Parathyroid adenoma (tissue), 2 donors: ENCODE results near the gene SRGAP2C.
"Not testable (repeated sequence)": the region's sequence is repeated elsewhere in the genome, so short reads cannot be mapped to it uniquely, and the experiment has no call there.

ENCODE experiments used
- H2AFZ ChIP-seq: fragments of 300-600 bp; sonication (generic); one replicate; pipeline ENCODE4 v1.7.0; 2017; ENCODE audit warnings: antibody characterized with exemption, mild to moderate bottlenecking
- H3K27ac ChIP-seq: fragments of 300-600 bp; sonication (generic); one replicate; pipeline ENCODE4 v1.7.0; 2017
- H3K27me3 ChIP-seq: fragments of 300-600 bp; sonication (generic); one replicate; pipeline ENCODE4 v1.7.0; 2017; ENCODE audit warnings: low read length; ENCODE audit not compliant: control insufficient read depth, insufficient read depth
- H3K36me3 ChIP-seq: fragments of 300-600 bp; sonication (generic); one replicate; pipeline ENCODE4 v1.7.0; 2017; ENCODE audit warnings: low read length; ENCODE audit not compliant: control insufficient read depth, insufficient read depth
- H3K4me1 ChIP-seq: fragments of 300-600 bp; sonication (generic); one replicate; pipeline ENCODE4 v1.7.0; 2017; ENCODE audit warnings: control low read depth
- H3K4me2 ChIP-seq: fragments of 300-600 bp; sonication (generic); one replicate; pipeline ENCODE4 v1.7.0; 2017; ENCODE audit warnings: low read length
- H3K4me3 ChIP-seq: fragments of 300-600 bp; sonication (generic); one replicate; pipeline ENCODE4 v1.7.0; 2017; ENCODE audit warnings: low read depth, low read length
- H3K79me2 ChIP-seq: fragments of 300-600 bp; sonication (generic); one replicate; pipeline ENCODE4 v1.7.0; 2017; ENCODE audit warnings: control low read depth
- H3K9ac ChIP-seq: fragments of 300-600 bp; sonication (generic); one replicate; pipeline ENCODE4 v1.7.0; 2017; ENCODE audit warnings: mild to moderate bottlenecking
- H3K9me3 ChIP-seq: fragments of 300-600 bp; sonication (generic); one replicate; pipeline ENCODE4 v1.7.0; 2017; ENCODE audit warnings: low read length; ENCODE audit not compliant: control insufficient read depth
- donor health status: primary hyperparathyroidism.

Gene SRGAP2C

DNA sequence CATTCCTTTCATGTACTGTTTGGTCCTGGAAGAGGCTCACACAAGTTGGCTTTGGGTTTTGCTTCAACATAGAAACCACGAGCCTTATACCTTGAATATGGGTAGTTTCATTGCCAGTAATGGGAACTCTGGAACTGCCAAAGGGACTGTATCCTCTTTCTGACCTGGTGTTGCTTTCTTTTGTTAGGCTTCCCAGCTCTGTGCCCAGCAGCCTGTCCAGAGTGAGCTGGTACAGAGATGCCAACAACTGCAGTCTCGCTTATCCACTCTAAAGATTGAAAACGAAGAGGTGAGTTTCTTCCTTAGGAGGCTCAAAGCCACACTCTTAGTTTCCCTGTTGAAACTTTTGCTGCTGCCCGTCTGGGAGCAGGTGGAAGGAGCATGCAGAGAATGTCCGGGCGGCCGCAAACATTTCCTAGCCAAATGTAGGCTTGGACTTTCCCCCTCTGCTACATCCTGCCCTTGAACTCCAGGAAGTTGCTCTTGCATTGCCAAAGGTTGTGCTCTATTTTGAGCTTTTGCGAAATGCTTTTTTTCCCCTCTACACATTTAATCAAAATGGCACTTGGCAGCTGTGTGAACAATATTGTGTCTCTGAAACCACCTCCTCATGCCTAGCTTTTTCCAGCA, 201.7 kb downstream of the SRGAP2C start:
- not testable (repeated sequence) for H3K9me3 ChIP-seq, H3K27ac ChIP-seq, H3K4me3 ChIP-seq, H2AFZ ChIP-seq, H3K36me3 ChIP-seq, H3K4me1 ChIP-seq, H3K79me2 ChIP-seq, H3K4me2 ChIP-seq, H3K27me3 ChIP-seq, H3K9ac ChIP-seq

DNA sequence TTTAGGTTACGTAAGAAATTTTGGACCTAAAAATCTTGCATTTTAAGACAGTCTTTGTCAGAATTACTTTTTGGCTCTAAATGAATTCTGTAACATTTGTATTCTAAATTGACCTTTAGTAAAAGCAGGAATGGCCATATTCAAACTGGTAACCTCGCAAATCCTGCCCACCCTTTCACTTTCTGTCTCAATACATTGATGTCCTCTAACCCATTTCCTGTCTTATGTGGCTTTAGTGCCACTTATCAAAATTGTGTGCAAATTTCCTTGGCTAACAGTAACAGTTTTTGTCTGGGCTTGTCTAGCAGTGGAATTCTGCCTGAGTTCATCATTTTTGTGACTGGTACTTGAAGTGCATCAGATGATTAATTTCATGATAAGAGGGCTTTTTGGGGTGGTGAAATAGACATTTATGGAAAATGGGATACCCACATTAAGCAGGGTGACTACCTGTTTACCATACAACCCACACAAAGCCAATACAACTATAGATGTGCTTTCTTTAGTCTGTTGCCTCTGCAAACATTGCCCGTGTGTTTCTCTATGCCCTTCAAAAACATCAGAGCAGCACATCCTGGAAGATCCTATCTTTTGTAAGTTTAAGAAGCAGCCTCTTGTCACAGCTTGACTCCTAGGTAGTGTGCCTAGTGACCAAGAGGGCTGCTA, 205.3 kb downstream of the SRGAP2C start:
- H3K9me3 ChIP-seq, H3K27me3 ChIP-seq, H3K4me2 ChIP-seq: not testable (repeated sequence)

DNA sequence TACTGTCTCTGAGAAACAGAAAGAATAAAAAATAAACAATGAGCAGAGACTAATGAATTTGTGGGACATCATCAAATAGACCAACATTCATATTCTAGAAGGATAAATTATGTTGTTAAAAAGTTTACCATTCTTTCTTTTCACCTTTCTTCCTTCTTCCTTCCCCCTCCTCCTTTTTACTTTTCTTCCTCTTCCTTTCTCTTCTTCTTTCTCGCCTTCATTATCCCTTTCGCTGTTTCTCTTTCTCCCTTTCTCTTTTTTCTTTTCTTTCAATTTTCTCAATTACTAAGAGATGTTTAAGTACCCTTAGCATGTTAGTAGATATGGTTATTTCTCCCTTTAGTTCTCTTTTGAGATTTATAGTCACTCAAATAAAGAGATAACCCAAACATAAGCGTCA, 207.4 kb downstream of the SRGAP2C start:
- not testable (repeated sequence) for H2AFZ ChIP-seq, H3K4me1 ChIP-seq, H3K4me3 ChIP-seq, H3K27ac ChIP-seq, H3K79me2 ChIP-seq, H3K27me3 ChIP-seq, H3K36me3 ChIP-seq, H3K9me3 ChIP-seq, H3K4me2 ChIP-seq, H3K9ac ChIP-seq

More for the DNA sequence above, 205.3 kb downstream of the SRGAP2C start:
- not testable (repeated sequence) for H2AFZ ChIP-seq, H3K4me3 ChIP-seq, H3K4me1 ChIP-seq, H3K79me2 ChIP-seq, H3K27ac ChIP-seq, H3K36me3 ChIP-seq, H3K9ac ChIP-seq

DNA sequence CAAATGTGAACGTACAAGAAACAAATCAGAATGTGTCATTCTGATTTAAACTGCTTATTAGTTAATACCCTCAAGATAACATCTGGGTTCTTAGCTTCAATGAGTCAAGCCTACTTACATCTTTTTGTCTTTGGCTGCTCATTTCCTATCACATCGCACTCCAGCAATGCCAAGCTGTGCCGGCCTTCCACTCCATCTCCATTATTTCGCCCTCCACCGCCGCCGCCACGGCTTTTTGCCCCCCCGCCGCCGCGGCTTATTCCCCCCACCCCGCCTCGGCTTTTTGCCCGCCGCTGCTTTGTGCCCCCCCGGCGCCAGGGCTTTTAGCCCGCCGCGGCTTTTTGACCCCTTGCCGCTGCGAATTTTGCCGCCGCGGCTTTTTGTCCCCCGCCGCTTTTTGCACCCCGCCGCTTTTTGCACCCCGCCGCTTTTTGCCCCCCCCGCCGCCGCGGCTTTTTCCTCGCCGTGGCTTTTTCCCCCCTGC, 211.0 kb downstream of the SRGAP2C start:
- not testable (repeated sequence) for H3K27ac ChIP-seq, H3K36me3 ChIP-seq, H3K79me2 ChIP-seq, H3K9me3 ChIP-seq, H3K4me1 ChIP-seq, H3K27me3 ChIP-seq, H3K4me3 ChIP-seq, H2AFZ ChIP-seq, H3K9ac ChIP-seq
- peak overlapping the region; percentile 38 for H3K4me2 ChIP-seq

DNA sequence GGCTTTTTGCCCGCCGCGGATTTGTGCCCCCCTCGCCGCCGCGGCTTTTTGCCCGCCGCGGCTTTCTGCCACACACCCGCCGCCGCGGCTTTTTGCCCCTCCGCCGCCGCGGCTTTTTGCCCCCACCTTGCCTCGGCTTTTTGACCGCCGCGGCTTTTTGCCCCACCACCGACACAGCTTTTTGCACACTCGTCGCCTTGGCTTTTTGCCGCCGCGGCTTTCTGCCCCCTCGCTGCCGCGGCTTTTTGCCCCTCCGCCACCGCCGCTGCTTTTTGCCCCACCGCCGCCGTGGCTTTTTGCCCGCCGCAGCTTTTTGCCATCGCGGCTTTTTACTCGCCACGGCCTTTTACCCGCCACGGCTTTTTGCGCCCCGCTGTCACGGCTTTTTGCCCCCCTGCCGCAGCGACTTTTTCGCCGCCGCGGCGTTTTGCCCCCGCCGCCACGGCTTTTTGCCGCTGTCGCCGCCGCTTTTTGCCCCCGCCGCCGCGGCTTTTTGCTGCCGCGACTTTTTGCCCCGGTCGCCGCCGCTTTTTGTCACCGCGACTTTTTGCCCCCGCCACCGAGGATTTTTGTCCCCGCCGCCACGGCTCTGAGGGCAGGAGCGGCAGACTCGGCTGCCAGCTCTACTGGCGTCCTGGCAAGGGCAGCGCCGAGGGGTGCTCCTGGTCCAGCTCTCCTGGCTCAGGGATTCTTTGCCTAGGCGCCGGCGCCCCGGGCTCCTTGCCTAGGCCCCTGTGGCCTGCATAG, 211.7 kb downstream of the SRGAP2C start:
- Histone ChIP-seq H3K4me2 (peak overlapping the region; percentile 65), H2AFZ (peak overlapping the region; percentile 70), H3K4me3 (peak overlapping the region; percentile 59)
- not testable (repeated sequence) for H3K9ac ChIP-seq, H3K27me3 ChIP-seq, H3K79me2 ChIP-seq, H3K27ac ChIP-seq, H3K4me1 ChIP-seq, H3K36me3 ChIP-seq, H3K9me3 ChIP-seq

DNA sequence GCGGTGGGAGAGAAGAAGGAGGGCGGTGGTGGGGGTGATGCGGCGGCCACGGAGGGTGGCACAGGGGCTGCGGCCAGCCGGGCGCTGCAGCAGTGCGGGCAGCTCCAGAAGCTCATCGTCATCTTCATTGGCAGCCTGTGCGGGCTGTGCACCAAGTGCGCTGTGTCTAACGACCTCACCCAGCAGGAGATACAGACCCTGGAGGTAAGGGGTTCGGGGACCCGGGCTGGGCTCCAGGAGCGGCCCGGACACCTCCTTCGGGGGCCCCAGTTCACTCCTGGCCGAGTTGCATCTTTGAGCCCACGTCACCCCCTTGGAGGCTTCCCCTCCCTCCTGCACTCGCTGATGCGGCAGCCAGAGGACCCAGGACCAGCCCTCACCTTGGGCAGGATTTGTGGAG, 212.3 kb downstream of the SRGAP2C start:
- peak overlapping the region; percentile 70 for H2AFZ ChIP-seq
- H3K9ac ChIP-seq, H3K27ac ChIP-seq, H3K9me3 ChIP-seq, H3K36me3 ChIP-seq, H3K27me3 ChIP-seq, H3K4me3 ChIP-seq, H3K4me1 ChIP-seq, H3K79me2 ChIP-seq: not testable (repeated sequence)
- peak overlapping the region; percentile 65 for H3K4me2 ChIP-seq

DNA sequence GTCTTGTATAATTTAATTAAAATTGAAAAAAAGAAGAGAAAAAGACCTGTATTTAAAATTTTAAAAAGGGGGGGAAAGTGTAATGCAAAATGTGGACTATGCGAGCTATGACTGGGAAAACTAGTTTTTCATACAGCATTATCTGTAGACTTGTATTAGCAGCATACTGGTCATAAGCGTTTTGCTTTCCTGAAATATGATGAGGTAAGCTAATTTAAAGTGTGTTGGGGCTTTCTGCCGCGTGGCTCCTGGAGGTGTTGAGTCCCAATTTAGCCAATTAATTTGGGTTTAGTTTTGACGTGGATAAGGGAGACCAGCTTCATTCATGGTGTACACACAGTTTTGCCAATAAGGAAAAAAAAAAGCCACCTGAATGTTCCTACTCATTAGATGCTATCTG, 214.4 kb downstream of the SRGAP2C start:
- H3K9me3 ChIP-seq, H2AFZ ChIP-seq, H3K4me2 ChIP-seq, H3K27me3 ChIP-seq, H3K27ac ChIP-seq, H3K36me3 ChIP-seq, H3K4me1 ChIP-seq, H3K79me2 ChIP-seq, H3K9ac ChIP-seq, H3K4me3 ChIP-seq: not testable (repeated sequence)

DNA sequence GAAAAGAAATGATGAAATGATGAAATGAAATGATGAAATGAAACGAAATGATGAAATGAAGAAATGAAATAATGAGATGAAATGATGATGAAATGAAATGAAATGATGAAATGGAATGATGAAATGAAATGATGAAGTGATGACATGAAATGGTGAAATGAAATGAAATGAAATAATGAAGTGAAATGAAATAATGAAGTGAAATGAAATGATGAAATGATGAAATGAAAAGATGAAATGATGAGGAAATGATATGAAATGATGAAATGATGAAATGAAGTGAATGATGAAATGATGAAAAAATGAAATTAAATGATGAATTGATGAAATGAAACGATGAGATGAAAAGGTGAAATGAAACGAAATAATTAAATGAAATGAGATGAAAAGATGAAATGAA, 215.3 kb downstream of the SRGAP2C start:
- H3K9ac ChIP-seq, H3K4me2 ChIP-seq, H3K27me3 ChIP-seq, H3K79me2 ChIP-seq, H3K4me1 ChIP-seq, H3K4me3 ChIP-seq, H3K36me3 ChIP-seq, H2AFZ ChIP-seq, H3K27ac ChIP-seq, H3K9me3 ChIP-seq: not testable (repeated sequence)

DNA sequence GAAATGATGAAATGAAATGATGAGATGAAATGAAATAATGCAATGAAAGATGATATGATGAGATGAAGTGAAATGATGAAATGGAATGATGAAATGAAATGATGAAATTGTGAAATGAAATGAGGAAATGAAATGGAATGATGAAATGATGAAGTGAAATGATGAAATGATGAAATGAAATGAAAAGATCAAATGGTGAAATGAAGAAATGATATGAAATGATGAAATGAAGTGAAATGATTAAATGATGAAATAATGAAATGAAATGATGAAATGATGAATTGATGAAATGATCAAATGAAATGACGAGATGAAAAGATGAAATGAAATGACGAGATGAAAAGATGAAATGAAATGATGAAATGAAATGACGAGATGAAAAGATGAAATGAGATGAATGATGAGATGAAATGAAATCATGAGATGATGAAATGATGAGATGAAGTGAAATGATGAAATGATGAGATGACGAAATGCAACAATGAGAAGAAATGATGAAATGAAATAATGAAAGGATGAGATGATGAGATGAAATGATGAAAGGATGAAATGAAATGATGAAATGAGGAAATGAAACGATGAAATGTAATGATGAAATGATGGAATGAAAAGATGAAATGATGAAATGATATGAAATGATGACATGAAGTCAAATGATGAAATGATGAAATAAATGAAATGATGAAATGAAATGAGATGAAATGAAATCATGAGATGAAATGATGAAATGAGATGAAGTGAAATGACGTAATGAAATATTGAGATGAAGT, 216.0 kb downstream of the SRGAP2C start:
- H3K27me3 ChIP-seq, H3K9me3 ChIP-seq, H3K4me1 ChIP-seq, H3K79me2 ChIP-seq, H3K4me3 ChIP-seq, H3K4me2 ChIP-seq, H3K9ac ChIP-seq, H3K36me3 ChIP-seq, H3K27ac ChIP-seq, H2AFZ ChIP-seq: not testable (repeated sequence)

DNA sequence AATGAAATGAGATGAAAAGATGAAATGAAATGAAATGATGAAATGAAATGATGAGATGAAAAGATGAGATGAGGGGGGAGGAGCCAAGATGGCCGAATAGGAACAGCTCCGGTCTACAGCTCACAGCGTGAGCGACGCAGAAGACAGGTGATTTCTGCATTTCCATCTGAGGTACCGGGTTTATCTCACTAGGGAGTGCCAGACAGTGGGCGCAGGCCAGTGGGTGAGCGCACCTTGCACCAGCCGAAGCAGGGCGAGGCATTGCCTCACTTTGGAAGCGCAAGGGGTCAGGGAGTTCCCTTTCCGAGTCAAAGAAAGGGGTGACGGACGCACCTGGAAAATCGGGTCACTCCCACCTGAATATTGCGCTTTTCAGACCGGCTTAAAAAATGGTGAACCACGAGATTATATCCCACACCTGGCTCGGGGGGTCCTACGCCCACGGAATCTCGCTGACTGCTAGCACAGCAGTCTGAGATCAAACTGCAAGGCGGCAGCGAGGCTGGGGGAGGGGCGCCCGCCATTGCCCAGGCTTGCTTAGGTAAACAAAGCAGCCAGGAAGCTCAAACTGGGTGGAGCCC, 216.7 kb downstream of the SRGAP2C start:
- not testable (repeated sequence) for H3K27ac ChIP-seq, H3K36me3 ChIP-seq, H3K79me2 ChIP-seq, H3K9ac ChIP-seq, H3K4me2 ChIP-seq, H3K4me1 ChIP-seq, H3K27me3 ChIP-seq, H3K4me3 ChIP-seq, H3K9me3 ChIP-seq
- peak overlapping the region; percentile 42 for H2AFZ ChIP-seq
